Measurements from ENCODE around the gene SOHLH1. TPM values are rescaled to one million over a fixed set of nuclear protein-coding genes. Genes with fewer than 3 reads are reported as not detected.

Gene SOHLH1
- total RNA-seq, 4 donors from 2014 or later, result not detected

- TF ChIP-seq POLR2A (IDR thresholded peaks at IDR 0.05), result no peak
- no peak for TF ChIP-seq CTCF (IDR thresholded peaks at IDR 0.05)
- TF ChIP-seq EP300 (IDR thresholded peaks at IDR 0.05), result no peak
These were observed 42.3 kb upstream of the SOHLH1 start for GRCh38 chr9:135741276-135742219.

GRCh38 chr9:135739271-135740220, 40.3 kb upstream of the SOHLH1 start:
- WGBS, 2 donors, result 71 to 72% methylated on average over 27 to 28 of the region's 28 CpGs
- Histone ChIP-seq H3K27me3 (peaks cover 0 to 55% of the 10 kb centered on the region in 2 donors), H3K4me1 (no peaks in the 10 kb centered on the region), H3K9me3 (peaks cover 0 to 6% (median 0%) of the 10 kb centered on the region in 4 donors), H3K27ac (no peak overlapping the region), H3K4me3 (no peak overlapping the region), H3K36me3 (no peaks in the 10 kb centered on the region)
- TF ChIP-seq CTCF (IDR thresholded peaks at IDR 0.05), result no peak
- no peak for TF ChIP-seq EP300 (IDR thresholded peaks at IDR 0.05)
- TF ChIP-seq POLR2A (IDR thresholded peaks at IDR 0.05), result no peak
- DNase-seq (ENCODE audit: low spot score in 2 of 2), result no peak

More at GRCh38 chr9:135741276-135742219, 42.3 kb upstream of the SOHLH1 start:
- Histone ChIP-seq H3K36me3 (no peaks in the 10 kb centered on the region), H3K4me1 (no peaks in the 10 kb centered on the region), H3K27ac (no peak overlapping the region), H3K4me3 (no peak overlapping the region), H3K27me3 (peaks cover 0 to 45% of the 10 kb centered on the region in 2 donors), H3K9me3 (no peaks in the 10 kb centered on the region)
- DNase-seq (ENCODE audit: low spot score in 2 of 2), result no peak
- 63 to 77% methylated on average over 14 to 23 of the region's 24 CpGs for WGBS, 2 donors

- Histone ChIP-seq H3K27ac (no peak overlapping the region), H3K4me1 (no peaks in the 10 kb centered on the region), H3K4me3 (no peak overlapping the region), H3K9me3 (peaks cover 0 to 8% (median 0%) of the 10 kb centered on the region in 4 donors), H3K36me3 (no peaks in the 10 kb centered on the region), H3K27me3 (peaks cover 0 to 55% of the 10 kb centered on the region in 2 donors)
- WGBS, 2 donors, result 24 to 63% methylated on average over 3 to 4 of the region's 16 CpGs
- no peak for DNase-seq (ENCODE audit: low spot score in 2 of 2)
- TF ChIP-seq POLR2A (IDR thresholded peaks at IDR 0.05) (no peak), EP300 (IDR thresholded peaks at IDR 0.05) (no peak), CTCF (IDR thresholded peaks at IDR 0.05) (no peak)
These were observed 38.7 kb upstream of the SOHLH1 start for GRCh38 chr9:135737840-135738521.

GRCh38 chr9:135736979-135737839, 37.9 kb upstream of the SOHLH1 start:
- Histone ChIP-seq H3K27me3 (peaks cover 0 to 55% of the 10 kb centered on the region in 2 donors), H3K4me1 (no peaks in the 10 kb centered on the region), H3K27ac (no peak overlapping the region), H3K36me3 (no peaks in the 10 kb centered on the region), H3K4me3 (no peak overlapping the region), H3K9me3 (peaks cover 0 to 14% (median 0%) of the 10 kb centered on the region in 4 donors)
- TF ChIP-seq EP300 (IDR thresholded peaks at IDR 0.05) (no peak), POLR2A (IDR thresholded peaks at IDR 0.05) (no peak), CTCF (IDR thresholded peaks at IDR 0.05) (no peak)
- no peak for DNase-seq (ENCODE audit: low spot score in 2 of 2)
- WGBS, 2 donors, result 56 to 71% methylated on average over 12 to 16 of the region's 23 CpGs

Measured in tibial nerve (tissue), 4 donors.